NCI-H446 treated with DMSO at 0.1 percent for 48 hours (cell line): Measurements from ENCODE around the gene TMEM161A.
A peak's percentile ranks its signal among the peaks of the same experiment; 100 is the strongest.
"Not testable (repeated sequence)": the region's sequence is repeated elsewhere in the genome, so short reads cannot be mapped to it uniquely, and the experiment has no call there.

Experiments used
- DNase-seq: peaks from one replicate; lab custom pipeline; 2025; lab: John Stamatoyannopoulos, UW

TMEM161A gene

GRCh38 chr19:19155495-19156219, 17.4 kb upstream of the TMEM161A start:
- DNase-seq, result no peak

GRCh38 chr19:19154768-19155494, 16.7 kb upstream of the TMEM161A start:
- DNase-seq, result no peak

GRCh38 chr19:19152668-19153384, 14.5 kb upstream of the TMEM161A start:
- no peak for DNase-seq

- DNase-seq, result no peak
Measured at GRCh38 chr19:19151418-19151817, 13.1 kb upstream of the TMEM161A start.

- DNase-seq, result no peak
Measured at GRCh38 chr19:19149435-19149834, 11.2 kb upstream of the TMEM161A start.

GRCh38 chr19:19148504-19148903, 10.2 kb upstream of the TMEM161A start:
- DNase-seq, result not testable (repeated sequence)

- DNase-seq, result no peak
Measured at GRCh38 chr19:19147344-19147743, 9.1 kb upstream of the TMEM161A start.

- DNase-seq, result no peak
Measured at GRCh38 chr19:19146865-19147264, 8.6 kb upstream of the TMEM161A start.

- peak; percentile 18 for DNase-seq
Measured at GRCh38 chr19:19145684-19146608, 7.7 kb upstream of the TMEM161A start.

GRCh38 chr19:19145281-19145680, 7.0 kb upstream of the TMEM161A start:
- no peak for DNase-seq

- DNase-seq, result no peak
Measured at GRCh38 chr19:19142347-19142746, 4.1 kb upstream of the TMEM161A start.

GRCh38 chr19:19140476-19140875, 2.2 kb upstream of the TMEM161A start:
- DNase-seq, result no peak

- DNase-seq, result no peak
Measured at GRCh38 chr19:19139876-19140229, 1.6 kb upstream of the TMEM161A start.

GRCh38 chr19:19137556-19138108, 646 bp downstream of the TMEM161A start:
- DNase-seq, result no peak

GRCh38 chr19:19135713-19136112, 2.6 kb downstream of the TMEM161A start:
- DNase-seq, result not testable (repeated sequence)

- DNase-seq, result no peak
Measured at GRCh38 chr19:19134687-19135158, 3.6 kb downstream of the TMEM161A start.

- no peak for DNase-seq
Measured at GRCh38 chr19:19133985-19134384, 4.3 kb downstream of the TMEM161A start.

- DNase-seq, result no peak
Measured at GRCh38 chr19:19132912-19133311, 5.4 kb downstream of the TMEM161A start.

- no peak for DNase-seq
Measured at GRCh38 chr19:19131989-19132388, 6.3 kb downstream of the TMEM161A start.

GRCh38 chr19:19126102-19126501, 12.2 kb downstream of the TMEM161A start:
- DNase-seq, result no peak

- DNase-seq, result no peak
Measured at GRCh38 chr19:19123386-19123785, 14.9 kb downstream of the TMEM161A start.
